ENCODE results near the gene TAF1L.

TAF1L gene

DNA sequence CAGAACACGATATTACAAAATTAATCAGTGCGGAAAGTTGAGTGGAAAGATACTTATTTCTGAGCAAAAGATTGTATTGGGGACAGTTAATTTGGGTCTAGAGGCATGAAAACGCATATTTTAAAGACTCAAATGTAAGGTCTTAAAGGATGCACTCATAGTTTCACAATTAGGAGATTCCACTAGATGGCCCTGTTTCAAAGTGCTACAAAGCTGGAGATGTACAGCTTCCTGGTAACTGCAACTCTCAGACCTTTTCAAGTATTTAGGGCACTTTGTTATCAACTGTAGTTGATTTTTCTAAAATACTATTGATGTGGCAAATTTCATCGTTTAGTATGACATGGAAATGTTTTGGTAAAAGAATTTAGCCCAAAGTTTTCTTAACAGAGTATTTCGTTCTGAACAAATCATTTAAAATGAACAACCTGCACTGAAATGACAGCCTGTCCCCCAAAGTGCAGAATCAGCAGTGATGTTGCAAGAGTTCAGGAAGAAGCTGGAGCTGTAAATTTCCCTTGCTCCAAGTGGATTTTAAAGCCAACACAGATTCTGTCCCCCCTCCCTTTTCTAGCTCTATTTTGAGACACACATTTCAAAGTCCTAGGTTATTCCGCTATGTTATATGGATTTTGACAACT is 46.3 kb downstream of the TAF1L start:
- peak; percentile 75 for DNase-seq (ENCODE audit: low spot score)

DNA sequence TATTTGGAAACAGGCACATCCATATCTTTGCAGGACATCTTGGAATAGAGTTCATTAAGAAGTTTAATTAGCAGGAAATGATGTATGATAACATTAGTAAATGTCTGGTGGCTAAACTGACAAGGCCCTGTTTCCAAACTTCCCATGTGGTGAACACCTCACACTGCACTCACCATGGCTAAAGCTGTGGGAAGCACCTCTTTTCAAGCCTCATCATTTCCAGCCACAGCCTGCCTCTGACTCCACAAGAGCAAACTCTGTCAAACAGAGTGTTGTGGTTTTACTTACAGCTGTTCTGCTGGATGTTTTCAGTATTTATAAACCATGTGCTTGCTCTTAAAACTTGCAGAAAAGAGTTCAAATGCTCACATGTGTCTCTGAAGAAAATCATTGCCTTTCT is 47.6 kb downstream of the TAF1L start:
- no peak for DNase-seq (ENCODE audit: low spot score)

DNA sequence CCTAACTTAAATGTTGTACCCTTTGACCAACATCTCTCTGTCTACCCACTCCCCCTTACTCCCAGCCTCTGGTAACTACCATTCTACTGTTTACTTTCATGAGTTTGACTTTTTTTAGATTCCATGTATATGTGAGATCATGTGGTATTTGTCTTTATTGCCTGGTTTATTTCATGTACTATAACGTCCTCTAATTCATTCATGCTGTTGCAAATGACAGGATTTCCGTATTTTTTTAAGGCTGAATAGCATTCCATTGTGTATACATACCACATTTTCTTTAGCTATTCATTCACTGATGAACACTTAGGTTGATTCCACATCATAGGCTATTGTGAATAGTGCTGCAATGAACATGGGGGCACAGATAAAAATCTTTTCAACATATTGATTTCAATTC is 50.7 kb downstream of the TAF1L start:
- DNase-seq (ENCODE audit: low spot score), result no peak

DNA sequence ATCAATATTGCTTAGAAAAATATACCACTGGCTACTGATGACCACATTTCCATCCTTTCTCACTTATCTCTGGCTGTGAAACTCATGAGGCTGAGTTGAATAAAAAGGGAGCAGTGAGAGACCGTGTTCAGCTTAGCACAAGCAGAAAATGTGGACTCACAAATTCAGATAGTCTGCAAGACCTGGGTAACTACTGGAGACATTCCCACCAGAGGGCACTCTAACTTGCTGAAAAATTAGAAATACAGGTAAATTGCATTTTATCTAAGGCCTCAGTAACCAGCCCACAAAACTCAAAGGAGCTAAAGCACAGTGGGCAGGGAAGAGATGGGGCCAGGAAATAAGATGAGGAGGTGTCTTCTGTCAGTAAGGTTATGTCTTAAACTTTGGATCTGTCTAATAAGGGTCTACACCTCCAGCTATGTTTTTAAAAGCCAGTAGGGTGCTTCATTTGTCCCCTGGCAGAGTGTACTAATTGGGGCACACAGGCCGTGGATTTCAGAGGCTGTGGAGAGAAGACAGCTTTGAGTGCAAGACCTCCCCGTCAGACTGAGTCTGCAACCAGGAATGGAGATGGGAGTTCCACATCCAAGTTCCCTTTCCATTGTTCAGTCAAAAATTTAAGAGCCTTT is 53.8 kb downstream of the TAF1L start:
- peak; percentile 64 for DNase-seq (ENCODE audit: low spot score)

DNA sequence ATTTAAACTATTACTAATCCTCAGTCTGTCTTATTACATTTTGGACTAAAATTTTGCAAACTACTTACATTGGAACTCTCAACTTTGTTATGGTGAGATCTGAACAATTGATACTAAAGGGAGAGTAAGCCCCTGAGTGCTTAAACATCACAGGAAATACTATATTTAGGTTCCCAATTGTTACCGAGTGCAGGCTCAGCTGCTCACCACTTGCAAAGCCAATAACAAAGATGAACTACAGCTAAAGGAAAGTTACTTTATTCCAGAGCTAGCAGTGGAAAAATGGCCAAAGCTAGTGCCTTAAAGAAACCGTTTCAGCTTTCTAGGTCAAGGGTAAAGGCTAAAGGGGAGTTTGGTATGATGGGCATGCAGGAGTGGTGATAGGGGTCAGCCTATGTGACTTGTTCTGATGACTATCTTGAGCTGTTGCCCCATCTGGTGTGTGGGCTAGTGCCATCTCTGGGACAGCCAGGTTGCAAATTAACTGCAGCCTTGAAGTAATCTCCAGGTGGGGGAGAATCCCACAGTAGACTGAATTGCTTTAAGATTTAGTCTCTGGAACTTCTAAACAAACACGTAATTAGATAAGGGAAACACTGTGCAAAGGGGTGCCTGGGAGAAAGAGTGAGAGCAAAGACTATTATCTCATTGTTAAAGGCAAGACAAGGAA is 54.7 kb downstream of the TAF1L start:
- DNase-seq (ENCODE audit: low spot score), result no peak

DNA sequence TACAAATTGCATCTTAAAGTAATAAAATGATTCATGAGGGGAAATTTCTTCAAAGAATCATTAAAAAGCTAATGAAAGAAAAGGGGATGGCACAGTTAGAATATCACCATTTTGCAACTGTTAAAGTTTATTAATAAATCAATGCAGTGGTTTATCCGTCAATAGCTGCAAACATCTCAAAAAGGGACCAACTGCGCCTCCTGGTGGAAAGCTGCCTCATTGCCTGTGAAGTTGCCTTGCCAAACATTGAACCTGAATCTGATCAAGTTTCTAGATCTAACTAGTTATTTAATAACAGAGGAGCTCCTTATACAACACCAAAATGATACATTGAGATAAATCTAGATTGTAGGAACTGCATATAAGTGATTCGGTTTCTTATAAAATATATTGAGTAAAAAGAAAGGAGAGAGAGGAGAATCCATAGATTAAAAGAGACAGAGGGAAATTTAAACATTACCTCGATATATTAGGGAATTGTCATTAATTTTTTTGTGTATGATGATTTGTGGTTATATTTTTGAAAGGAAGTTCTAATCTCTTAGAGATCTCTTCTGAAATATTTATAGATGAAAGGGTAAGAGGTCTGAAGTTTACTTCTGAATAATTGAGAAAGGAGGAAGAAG is 55.6 kb downstream of the TAF1L start:
- DNase-seq (ENCODE audit: low spot score), result peak; percentile 60

All from pons (tissue), 1 donor.